Ishikawa (cell line): ENCODE results near the gene DNAAF9.

Experiments
- CEBPB ChIP-seq: IDR thresholded peaks from 2 replicates; pipeline ENCODE4 v1.6.1; 2012
- CREB1 ChIP-seq: IDR thresholded peaks from 2 replicates; pipeline ENCODE4 v1.6.1; 2012; ENCODE audit warnings: low read depth
- EGR1 ChIP-seq: IDR thresholded peaks from 2 replicates; pipeline ENCODE4 v1.6.1; 2012
- EP300 ChIP-seq: IDR thresholded peaks from 2 replicates; pipeline ENCODE4 v1.6.1; 2012; ENCODE audit warnings: borderline replicate concordance
- FOXM1 ChIP-seq: IDR thresholded peaks from 2 replicates; pipeline ENCODE4 v1.6.1; 2012; ENCODE audit warnings: low read depth, borderline replicate concordance
- MAX ChIP-seq: IDR thresholded peaks from 2 replicates; pipeline ENCODE4 v1.6.1; 2012
- NFIC ChIP-seq: IDR thresholded peaks from 2 replicates; pipeline ENCODE4 v1.6.1; 2012
- RAD21 ChIP-seq: IDR thresholded peaks from 2 replicates; pipeline ENCODE4 v1.6.1; 2012; ENCODE audit warnings: low read depth
- TAF1 ChIP-seq: IDR thresholded peaks from 2 replicates; pipeline ENCODE4 v1.6.1; 2012; ENCODE audit warnings: low read depth, mild to moderate bottlenecking
- TCF12 ChIP-seq: IDR thresholded peaks from 2 replicates; pipeline ENCODE4 v1.6.1; 2012; ENCODE audit warnings: low read depth
- TEAD4 ChIP-seq: IDR thresholded peaks from 2 replicates; pipeline ENCODE4 v1.6.1; 2012
- USF1 ChIP-seq: IDR thresholded peaks from 2 replicates; pipeline ENCODE4 v1.6.1; 2012
- YY1 ChIP-seq: IDR thresholded peaks from 2 replicates; pipeline ENCODE4 v1.6.1; 2012; ENCODE audit warnings: low read depth
- TF ChIP-seq, protein P1 (sequence below): IDR thresholded peaks from 2 replicates; pipeline ENCODE4 v1.6.1; 2012; ENCODE audit warnings: low read depth, mild to moderate bottlenecking

Gene DNAAF9

GRCh38 chr20:3400260-3401155 is 7.0 kb downstream of the DNAAF9 start:
- TF ChIP-seq CREB1 (no peak), TCF12 (no peak), RAD21 (no peak), TEAD4 (no peak), YY1 (no peak), CEBPB (no peak), EGR1 (no peak), FOXM1 (no peak), NFIC (no peak), TAF1 (no peak), MAX (no peak), EP300 (no peak), USF1 (no peak)
- TF ChIP-seq, protein P1, sequence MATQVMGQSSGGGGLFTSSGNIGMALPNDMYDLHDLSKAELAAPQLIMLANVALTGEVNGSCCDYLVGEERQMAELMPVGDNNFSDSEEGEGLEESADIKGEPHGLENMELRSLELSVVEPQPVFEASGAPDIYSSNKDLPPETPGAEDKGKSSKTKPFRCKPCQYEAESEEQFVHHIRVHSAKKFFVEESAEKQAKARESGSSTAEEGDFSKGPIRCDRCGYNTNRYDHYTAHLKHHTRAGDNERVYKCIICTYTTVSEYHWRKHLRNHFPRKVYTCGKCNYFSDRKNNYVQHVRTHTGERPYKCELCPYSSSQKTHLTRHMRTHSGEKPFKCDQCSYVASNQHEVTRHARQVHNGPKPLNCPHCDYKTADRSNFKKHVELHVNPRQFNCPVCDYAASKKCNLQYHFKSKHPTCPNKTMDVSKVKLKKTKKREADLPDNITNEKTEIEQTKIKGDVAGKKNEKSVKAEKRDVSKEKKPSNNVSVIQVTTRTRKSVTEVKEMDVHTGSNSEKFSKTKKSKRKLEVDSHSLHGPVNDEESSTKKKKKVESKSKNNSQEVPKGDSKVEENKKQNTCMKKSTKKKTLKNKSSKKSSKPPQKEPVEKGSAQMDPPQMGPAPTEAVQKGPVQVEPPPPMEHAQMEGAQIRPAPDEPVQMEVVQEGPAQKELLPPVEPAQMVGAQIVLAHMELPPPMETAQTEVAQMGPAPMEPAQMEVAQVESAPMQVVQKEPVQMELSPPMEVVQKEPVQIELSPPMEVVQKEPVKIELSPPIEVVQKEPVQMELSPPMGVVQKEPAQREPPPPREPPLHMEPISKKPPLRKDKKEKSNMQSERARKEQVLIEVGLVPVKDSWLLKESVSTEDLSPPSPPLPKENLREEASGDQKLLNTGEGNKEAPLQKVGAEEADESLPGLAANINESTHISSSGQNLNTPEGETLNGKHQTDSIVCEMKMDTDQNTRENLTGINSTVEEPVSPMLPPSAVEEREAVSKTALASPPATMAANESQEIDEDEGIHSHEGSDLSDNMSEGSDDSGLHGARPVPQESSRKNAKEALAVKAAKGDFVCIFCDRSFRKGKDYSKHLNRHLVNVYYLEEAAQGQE = no peak

DNA sequence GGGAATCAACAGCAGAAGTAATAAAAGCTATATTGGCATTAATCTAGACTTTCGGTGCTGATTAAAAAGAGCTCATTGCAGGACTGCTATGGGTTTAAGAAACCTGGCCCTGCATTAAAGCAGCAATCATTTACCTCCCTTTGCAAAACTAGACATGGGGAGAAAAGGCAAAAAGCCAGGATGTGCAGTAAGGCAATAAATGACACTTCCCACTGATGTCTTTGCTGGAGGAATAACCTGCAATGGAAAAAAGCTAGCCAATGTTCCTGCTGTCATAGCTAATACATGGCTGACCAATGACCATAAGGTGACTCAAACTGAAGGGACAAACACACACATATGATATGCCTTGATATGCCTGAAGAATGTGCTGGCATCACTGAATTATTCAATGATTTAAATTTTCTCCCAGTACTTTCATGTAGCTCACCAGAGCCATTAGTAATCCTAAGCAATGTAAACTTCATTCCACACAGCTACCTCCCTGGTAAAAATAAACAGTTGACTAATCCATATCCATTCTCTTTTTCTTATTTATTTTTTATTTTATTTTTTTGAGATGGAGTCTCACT is 8.7 kb downstream of the DNAAF9 start:
- no peak for TF ChIP-seq YY1
- no peak for TF ChIP-seq USF1
- TF ChIP-seq EP300 = no peak
- no peak for TF ChIP-seq TEAD4
- no peak for TF ChIP-seq TAF1
- TF ChIP-seq, protein P1 = no peak
- no peak for TF ChIP-seq CEBPB
- TF ChIP-seq FOXM1 = no peak

DNA sequence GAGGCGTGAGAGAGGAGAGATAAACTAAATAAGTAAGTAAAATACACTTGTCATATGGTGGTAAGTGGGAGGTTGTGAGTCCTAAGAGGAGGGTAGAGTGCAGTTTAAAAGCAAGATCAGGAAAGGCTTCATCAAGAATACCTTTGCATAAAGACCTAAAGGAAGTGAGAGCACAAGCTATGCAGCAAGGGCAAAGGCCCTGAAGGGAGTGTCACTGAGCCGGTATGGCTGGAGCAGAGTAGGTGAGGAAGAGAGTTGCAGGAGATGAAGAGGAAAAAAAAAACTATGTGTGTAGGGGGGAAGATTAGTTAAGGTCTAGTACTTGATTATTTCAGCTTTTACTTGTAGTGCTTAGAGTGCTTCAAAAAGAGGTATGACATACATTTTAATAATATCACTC is 11.0 kb downstream of the DNAAF9 start:
- TF ChIP-seq NFIC (no peak), TCF12 (no peak), EGR1 (no peak), CEBPB (no peak), CREB1 (no peak), TEAD4 (no peak), EP300 (no peak), YY1 (no peak), RAD21 (no peak)

DNA sequence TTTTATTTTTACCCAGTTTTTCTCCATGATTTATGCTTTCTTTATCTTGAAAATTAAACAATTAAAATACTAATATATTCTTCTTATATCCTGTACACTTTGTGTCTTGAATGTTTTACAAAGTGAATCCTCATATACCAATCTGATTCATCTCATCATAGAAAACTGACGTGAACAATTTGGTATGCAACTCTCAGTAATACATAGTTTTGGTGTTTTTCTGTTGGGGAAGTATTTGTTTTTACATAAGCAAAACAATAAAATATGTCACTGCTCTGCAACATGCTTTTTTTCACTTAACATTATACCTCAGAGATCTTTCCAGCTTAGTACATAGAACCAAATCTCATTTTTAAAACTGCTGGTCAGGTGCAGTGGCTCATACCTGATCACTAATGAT is 14.7 kb downstream of the DNAAF9 start:
- TF ChIP-seq NFIC = no peak
- TF ChIP-seq CEBPB = no peak

DNA sequence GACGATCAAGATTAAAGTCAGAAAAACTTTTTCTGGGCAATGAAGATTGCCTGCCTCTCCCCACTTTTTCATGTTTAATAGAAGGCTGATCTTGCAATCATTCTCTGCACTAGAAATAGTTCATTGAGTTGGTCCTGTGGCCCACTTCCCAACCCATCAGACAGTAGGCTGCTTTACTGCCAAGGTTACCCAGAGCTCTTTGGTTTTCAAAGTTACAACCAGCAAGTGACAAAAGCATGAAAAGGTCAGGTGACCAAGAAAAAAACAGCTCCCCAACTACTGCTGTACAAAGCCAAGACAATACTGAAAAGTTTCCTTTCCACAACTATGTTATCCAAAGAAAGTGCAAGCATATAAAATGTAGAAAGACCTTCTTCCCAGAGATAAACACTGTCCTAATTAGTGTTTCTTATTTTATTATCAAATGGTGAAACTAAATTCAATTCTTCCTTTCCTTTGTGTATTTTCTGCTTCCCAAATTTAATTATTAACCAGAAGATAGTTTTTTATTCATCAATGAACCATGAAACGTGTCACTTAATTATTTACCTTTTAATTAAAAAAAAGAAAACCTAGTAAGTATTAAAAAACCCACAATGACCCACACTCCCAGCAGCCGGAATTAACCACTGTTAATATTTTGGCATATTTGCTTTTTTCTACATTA is 16.6 kb downstream of the DNAAF9 start:
- TF ChIP-seq CEBPB (no peak), USF1 (peak; percentile 46; the same call in 1 of the 2 replicates)

- TF ChIP-seq TCF12 = no peak
- TF ChIP-seq EGR1 = no peak
- TF ChIP-seq USF1 = no peak
- no peak for TF ChIP-seq FOXM1
- TF ChIP-seq NFIC = no peak
- TF ChIP-seq, protein P1 = no peak
- no peak for TF ChIP-seq RAD21
- TF ChIP-seq CEBPB = no peak
- TF ChIP-seq YY1 = no peak
These were observed 23.5 kb downstream of the DNAAF9 start for GRCh38 chr20:3383878-3384495.
